HG03432 (cell line): Measurements from ENCODE around the gene PROP1.
"Not testable (repeated sequence)": the region's sequence is repeated elsewhere in the genome, so short reads cannot be mapped to it uniquely, and the experiment has no call there.

Source experiments
- ATAC-seq: cut with Tn5 transposase; IDR thresholded peaks from one replicate; pipeline ENCODE4 v1.9.1; 2021; ENCODE audit warnings: mild to moderate bottlenecking, moderate library complexity; ENCODE audit not compliant: unreplicated experiment

PROP1 gene

DNA sequence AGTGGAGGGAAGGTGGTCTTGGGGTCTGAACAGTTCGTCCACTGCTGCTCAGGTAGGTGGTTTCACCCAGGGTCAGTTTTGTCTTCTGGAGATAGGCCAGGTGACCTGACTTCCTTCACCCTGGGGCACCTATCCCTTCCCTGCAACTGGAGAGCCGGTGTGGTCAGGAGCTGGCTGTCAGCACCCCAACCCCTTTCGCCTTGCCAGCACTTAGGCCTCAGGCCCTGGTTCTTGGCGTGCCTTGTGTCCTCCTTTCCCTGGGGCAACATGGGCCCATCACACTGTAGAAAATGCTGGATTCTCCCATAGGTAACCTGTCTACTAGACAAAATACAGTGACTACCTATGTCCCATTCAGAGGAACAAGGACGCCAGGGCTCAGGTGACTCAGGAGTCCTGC lies 13.1 kb downstream of the PROP1 start:
- no peak for ATAC-seq

DNA sequence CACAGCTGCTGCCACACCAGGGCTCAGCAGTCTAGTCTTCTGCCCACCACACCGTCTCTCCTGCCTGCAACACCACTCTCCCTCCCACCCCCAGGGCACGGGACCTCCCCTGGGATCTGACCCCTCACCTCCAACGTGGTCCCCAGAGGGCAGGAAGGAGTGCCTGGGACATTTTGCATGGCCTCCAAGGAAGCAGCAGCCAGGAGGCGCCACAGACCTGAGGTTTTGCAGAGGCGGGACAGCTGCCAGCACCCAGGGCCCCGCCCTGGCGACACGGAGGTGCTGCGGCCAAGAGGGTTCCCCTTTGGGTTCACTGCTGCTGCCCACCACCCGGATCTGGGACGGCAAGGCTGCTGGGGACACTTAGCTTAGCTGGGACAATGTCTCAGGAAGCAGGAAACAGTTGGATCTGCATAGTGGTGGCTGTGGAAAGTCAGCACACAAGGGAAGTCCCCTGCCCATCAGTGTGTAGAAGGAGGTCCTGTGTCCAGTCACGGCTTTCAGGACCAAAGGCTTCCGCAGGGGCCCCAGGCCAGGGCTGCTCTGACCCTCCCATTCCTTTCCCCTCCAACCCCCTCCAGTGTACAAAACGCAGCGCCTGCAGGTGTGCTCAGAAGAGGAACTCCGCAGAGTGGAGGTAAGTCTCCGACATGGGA lies 13.8 kb downstream of the PROP1 start:
- no peak for ATAC-seq

DNA sequence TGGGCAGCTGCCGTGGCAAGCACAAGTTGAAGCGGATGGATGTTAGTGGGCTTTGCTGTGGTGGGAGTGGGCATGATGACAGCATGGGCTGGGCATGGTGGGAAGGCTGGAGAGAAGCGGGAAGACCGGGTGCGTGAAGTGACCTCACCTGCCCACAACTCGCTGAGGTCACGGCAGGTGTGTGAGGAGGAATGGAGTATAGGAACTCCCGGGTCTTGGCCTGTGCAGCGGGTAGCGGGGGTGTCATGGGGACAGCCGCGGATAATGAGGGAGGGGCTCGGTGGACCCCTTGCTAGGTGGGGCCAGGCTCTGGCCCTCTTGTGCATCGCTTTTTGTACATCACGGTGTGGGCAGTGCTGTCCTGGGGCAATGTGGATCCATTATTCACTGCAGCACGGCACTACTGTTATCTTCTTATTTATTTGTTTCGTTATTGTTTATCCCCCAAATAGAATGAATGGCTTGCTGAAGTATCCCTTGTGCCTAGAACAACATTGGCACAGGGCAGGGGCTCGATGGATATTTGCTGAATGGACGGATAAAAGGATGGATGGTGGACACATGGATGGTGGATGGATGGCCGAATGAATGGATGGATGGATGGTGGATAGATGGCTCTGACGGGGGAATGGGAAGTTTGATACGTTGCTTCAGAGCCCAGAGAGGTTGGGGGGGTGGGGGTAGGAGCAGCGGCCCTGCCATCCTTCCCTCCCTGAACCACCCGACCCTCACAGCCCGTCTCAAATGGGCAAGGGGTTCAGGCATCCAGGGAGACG lies 14.6 kb downstream of the PROP1 start:
- no peak for ATAC-seq

DNA sequence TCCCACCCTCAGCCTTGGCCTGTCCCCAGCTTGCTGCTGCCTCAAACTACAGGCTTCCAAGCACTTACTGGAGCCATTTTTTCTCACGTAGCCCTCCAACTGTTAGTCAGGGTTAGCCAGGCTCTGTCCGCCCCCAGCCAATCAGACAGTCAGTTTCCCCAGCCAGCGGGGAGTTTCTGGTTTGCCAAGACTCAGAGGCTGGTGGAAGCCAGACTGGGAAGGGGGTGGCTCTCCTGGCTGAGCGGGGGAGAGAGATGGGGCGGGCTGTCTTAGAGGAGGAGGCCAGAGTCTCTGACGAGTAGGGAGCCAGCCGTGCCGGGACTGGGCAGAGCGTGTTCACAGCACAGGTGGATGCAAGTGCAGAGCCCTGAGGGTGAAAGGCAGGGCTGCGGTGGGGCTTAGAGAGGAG lies 15.3 kb downstream of the PROP1 start:
- no peak for ATAC-seq

DNA sequence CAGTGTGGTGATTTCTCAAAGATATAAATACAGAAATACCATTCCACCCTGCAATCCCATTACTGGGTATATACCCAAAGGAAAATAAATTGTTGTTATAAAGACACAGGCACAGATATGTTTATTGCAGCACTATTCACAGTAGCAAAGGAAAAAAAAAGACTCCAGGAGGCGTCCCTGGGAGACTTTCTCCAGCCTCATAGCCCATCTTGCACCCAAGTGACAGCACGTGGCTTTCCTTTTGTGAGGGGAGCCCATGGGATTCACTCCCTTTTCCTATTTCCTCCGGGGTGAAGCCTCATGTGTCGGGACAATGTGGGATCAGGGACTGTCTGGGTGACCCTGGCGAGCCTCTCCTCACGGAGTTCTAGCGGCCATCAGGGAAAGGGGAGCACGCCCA lies 18.4 kb downstream of the PROP1 start:
- ATAC-seq, result not testable (repeated sequence)

DNA sequence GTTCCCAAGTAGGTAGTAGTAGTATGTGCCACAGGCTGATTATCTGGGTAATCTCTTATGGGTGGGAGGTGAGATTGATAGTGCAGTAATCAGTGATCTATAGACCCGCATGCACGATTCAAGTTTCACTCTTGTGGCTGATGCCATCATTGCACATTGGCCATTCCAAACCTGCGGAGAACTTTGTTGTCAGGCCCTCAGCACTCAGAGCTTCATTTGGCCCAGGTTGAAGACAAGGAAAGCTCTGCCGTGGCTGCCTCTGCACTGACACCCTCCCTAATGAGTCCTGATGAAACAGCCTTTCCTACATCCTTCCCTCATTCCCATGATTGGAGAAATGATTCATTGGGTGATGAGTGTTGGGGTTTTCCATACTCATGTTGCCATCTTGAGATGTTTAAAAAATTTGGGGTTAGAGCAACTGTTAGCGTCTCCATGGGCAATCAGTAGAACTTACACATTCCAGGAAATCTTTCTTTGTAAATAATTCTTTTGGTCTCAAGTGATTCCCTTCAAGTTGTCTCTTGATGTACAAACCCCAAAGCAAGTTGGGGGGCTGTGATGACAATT lies 22.9 kb downstream of the PROP1 start:
- no peak for ATAC-seq

DNA sequence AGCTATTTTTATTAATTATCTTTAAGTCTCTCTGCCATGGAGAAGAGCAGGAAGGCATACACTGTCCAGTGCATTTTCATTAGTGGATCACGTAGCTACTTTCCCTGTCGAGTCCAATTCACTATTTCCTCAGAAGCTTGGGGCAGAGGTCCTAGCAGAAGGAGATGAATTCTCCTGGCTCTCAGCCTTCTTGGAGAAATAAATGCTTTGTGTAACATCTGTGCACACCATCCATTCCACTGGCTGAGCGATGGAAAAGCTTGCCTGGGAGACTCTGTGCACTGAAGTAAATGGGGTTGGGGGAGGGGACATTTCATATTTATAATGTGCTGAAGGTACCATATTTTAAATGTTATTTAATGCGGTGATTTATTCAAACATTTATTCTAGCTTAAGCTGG lies 23.4 kb downstream of the PROP1 start:
- no peak for ATAC-seq

DNA sequence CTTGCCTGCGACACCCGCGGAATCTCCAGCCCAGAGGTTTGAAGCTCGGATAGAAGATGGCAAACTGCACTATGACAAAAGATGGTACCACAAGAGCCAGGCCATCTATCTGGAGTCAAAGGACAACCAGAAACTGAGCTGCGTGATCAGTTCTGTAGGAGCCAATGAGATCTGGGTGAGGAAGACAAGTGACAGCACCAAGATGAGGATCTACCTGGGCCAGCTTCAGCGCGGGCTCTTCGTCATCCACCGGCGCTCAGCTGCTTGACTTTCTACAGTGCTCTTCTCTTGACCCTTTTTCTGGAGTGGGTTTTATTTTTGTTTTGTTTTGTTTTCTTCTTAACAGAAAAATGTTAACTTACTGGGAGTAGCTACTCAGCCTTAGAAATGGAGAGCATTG lies 24.0 kb downstream of the PROP1 start:
- ATAC-seq, result not testable (repeated sequence)

DNA sequence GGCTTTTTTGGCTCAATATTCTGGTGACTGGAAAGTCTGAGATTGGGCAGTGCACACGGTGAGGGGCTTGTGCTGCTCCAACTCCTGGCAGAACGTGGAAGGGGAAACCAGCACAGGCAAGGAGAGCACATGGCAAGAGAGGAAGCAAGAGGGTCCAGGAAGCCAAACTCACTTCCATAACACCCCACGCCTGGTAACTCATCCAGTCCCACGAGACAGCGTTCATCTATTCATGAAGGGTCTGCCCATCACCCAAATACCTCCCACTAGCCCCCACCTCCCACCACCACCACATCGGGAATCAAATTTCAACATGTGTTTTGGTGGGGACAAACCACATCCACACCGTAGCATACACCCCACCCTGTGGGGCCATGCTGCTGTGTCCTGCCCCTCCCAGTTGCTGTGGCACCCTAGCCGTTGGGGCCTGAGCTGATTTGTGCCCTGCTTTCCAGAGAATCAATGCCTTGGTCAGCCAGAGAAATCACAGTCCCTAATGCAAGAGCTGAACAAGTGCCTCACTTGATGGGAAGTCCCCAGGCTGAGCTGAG lies 27.3 kb downstream of the PROP1 start:
- ATAC-seq, result no peak

DNA sequence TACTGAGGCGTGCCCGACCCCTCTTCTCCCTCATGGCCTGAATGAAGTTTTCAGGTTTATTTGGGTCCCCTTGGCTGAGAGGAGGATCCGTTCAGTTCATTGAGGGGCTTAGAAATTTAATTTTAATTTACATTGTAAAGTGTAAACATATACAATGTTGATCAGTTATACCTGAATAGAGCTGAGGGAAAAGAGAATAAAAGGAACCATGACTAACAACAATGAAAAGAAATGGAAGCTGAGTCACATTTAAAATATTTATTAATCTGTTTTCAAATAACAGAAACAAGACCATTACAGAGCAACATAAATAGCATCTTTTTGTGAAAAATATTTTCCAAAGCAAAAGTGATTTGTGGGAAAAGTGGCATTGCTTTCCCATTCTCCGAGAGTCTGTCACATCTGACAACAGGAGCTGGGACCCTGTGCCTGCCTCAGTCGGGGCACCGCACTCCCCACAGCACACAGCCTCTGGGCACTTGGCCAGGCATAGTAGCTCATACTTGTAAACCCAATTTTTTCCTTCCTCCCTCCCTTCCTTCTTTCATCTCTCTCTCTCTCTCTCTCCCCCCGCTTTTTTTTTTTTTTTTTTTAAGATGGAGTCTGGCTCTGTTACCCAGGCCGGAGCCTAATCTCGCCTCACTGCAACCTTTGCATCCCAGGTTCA lies 28.7 kb downstream of the PROP1 start:
- ATAC-seq, result no peak

DNA sequence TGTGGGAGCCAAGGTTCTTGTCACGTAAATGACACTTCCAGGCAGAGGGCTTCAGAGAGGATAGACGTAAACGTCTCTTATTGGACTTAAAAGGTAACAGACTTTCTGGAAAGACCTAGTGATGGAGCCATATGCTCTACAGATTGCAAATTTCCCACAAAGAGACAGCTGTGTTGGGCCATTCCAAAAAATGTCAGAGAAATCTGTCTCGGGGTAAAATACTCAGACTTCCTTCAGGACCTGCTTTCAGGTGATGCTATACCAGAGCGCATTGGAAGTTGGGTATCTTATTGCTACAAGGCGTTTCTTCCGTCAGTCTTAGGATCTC lies 29.2 kb downstream of the PROP1 start:
- no peak for ATAC-seq

DNA sequence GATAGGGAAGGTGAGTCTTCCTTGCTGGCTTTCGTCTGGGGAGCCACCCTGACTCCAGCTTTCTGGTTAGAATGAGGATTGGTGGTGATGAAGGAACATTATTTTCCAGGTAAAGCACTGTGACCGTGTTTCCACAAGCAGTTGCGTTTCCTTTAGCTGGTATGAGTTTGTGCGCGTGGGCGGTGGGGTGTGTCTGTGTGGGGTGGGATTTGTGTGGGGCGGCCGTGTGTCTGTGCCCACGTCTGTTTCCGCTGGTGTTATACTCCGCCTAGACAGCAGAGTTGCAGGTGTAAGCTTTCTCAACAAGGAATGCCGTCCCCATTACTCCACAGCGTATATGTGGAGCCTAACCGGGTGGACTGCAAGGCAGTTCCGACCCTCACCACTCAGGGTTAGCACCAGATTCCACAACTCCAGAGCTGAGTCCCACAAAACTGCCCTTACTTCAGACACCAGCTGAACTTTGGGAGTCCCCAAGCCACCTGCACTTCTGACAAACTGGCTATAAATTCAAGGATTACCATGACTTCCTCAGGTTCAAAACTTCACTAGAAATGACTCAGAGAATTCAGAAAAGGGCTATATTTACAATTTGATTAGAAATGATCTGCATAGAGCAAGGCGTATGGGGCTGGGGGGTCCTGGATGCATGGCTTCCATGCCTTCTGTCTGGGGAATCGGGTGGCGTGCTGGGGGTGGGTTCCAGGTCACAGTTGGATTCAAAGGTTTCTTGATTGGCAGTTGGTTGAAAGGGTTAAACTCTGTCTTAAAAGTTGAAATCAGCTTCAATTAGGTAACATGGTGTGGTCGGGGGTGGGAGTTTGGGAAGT lies 29.8 kb downstream of the PROP1 start:
- ATAC-seq, result no peak

DNA sequence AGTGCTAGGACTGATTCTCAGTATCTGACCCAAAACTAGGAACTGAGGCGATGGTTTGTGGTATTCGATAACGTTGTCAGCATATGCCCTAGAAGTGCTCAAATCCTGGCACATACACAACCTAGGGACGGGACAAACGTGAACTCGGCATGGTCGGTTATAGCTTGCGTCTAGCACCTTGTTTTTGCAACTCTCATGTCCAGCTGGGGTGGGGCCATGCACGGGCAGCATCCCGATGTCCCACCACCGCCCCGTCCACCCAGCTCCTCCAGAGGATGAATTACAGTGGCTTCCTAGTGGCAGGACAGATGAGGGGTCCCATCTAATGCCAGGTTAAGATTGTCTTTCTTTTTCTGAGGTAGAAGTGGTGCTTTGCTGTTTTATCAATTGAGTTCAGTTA lies 31.6 kb downstream of the PROP1 start:
- ATAC-seq, result no peak

DNA sequence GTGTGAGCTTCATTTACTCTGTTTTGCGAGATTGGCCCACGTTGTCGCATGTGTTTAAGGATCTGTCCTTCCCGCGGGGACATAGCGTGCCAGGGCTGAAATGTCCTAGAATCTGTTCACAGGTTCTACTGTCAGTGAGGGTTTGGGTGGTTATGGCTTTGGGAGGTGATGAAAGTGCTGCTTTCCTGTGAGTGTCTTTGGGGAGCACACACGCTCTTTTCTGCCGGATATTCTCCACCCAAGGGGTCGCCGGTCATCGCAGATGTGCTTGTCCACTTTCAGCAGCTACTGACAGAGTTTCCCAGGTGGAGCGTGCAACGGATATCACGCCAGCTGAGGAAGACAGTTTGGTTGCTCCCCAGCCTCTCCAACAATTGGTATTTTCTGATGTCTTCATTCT lies 32.1 kb downstream of the PROP1 start:
- ATAC-seq, result no peak

DNA sequence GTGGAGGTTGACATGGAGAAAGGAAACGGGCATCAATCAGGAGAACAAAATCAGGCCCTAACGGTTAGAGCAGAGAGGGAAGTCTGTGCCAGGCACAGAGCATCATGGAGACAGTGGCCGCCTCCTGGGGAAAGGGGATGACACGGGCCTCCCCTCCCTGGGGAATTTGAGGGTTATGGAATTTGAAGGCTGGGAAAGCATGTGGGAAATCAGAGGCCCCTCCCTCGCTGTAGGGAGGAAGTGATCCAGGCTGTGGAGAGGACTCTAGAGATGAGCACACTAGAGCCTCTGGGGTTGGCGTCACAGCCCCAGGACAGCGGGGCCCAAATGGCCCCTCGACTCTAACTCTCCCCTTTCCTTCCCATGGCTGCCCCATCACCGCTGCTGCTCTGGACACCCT lies 36.7 kb downstream of the PROP1 start:
- no peak for ATAC-seq

DNA sequence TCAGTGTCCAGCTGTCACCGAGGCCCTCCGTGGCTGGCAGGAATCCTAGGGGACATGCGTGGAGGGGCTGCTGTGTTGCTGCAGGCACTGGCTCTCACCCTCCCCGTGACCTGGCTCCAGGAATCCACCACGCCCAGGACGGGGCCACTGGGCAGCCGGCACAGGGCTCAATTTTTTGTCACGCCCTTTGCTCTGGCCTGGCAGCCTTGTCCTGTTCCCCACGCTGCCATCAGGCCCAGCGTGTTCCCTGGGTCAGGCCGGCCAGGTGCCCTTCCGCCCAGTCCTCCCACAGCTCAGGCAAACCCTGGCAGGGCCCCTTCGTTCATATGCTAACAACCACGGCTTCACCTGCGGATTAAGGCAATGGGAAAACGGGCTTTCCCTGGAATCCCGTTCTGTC lies 37.3 kb downstream of the PROP1 start:
- no peak for ATAC-seq

DNA sequence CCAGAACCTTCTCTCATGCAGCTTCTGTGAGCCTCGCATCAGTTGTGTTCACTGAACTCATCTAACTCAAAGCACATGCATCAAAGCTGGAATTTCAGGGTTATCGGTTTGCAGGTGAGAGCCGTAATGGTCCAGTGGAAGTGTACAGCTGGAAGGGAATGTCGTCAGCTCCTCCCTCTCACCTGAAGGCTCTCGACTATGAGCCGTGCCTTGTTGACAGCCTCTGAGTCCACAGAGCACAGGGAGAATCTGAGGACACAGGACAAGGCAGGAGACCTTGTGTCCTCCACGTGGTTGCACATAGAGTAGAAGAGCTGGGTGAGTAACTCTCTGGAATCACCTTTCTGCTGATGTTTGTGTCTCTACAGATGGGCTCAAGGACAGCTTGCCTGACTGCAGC lies 38.8 kb downstream of the PROP1 start:
- ATAC-seq, result no peak

DNA sequence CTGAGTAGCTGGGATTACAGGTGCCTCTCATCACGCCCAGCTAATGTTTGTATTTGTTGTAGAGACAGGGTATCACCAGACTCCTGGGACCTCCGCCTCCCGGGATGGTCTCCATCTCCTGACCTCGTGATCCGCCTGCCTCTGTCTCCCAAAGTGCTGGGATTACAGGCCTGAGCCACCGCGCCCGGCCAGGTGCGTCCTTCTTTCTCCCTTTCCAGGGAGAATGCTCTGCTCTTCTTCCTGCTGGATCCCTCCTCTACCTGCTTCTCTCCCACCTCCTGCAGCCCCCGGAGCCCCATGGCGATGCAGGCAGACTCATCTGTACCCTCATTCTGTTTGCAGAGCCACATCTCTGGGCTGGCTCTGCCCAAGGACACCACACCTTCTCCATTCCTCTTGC lies 42.9 kb downstream of the PROP1 start:
- not testable (repeated sequence) for ATAC-seq

DNA sequence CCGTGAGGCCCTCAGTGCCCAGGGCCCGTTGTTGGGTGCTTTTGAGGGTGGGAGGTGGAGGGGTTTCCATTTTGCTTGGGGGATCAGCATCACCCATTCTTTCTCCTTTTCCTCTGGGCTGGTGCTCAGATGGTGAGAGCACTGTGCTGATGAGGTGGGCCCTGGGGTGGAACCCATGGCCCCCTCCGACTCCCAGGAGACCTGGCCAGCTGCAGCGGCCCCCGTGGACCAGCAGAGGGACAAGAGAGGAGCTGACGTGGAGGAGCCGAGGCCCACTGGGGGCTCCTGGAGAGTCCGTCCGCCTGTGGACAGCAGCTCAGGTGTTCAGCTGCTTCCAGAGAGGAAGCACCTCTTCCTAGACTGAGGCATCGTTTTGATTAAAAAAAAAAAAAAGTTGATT lies 46.4 kb downstream of the PROP1 start:
- ATAC-seq, result not testable (repeated sequence)

DNA sequence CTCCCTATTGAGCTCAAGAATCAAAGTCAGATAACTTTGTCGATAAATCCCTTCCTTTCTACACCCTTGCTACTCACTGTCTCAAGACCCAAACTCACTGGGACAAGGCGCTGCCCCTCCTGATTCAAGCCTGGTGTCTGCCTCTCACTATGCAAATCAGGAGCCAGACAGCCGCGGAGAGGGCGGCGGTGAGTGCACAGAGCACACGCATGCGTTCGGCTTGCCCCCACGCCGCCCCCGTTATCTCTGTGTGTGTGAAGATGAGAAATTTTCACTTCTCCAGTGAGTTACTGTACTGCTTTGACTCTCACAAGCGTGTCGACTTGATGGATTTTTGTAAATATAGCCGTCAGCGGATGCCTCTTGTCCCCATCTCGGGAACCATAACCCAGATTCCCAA lies 47.0 kb downstream of the PROP1 start:
- peak; percentile 67 for ATAC-seq

DNA sequence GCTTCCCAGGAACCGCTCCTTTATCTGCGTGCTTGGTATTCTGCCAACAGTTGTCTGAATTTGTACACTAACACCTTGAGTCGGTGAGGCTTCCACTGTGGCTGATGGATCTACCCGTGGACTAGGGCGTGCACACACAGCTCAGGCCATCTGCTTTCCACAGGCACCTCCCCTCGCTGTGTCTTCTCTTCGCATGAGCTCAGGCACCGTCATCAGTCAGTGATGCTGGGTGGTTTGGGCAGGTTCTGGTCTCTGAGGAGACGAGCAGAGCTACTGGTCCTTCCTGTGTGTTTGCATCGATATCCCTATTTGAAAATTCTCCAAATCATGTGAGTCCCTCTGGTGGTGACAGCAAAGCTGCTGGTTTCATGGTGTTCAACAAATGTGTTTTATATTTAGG lies 48.1 kb downstream of the PROP1 start:
- ATAC-seq, result not testable (repeated sequence)
